AG08396 (cell line): ENCODE measurements around the gene FBLN5.

Source experiments
- DNase-seq: peaks from one replicate; pipeline ENCODE4 v3.0.0; 2012; ENCODE audit warnings: low spot score, mixed read lengths

Gene FBLN5

GRCh38 chr14:91829511-91829910 is 118.0 kb downstream of the FBLN5 start:
- no peak for DNase-seq

- DNase-seq: no peak
These were observed 119.7 kb downstream of the FBLN5 start for GRCh38 chr14:91827746-91828145.
